GM12878 (cell line): ENCODE measurements around the gene SUMF2. TPM values are rescaled to one million over a fixed set of nuclear protein-coding genes. Genes with fewer than 3 reads are reported as not detected.

Source experiments
- BHLHE40 ChIP-seq, 2 experiments: fragments of 450-650 bp in 1 of 2; IDR thresholded peaks; 2 replicates each; pipeline ENCODE4 v1.6.1; 2011 to 2017; ENCODE audit warnings: low read depth in 2 of 2, borderline replicate concordance in 1 of 2, improper control_type of control experiment in 1 of 2, low read length in 1 of 2, mild to moderate bottlenecking in 1 of 2
- EP300 ChIP-seq, 2 experiments: fragments of 150-350 bp in 1 of 2; IDR thresholded peaks; 2 replicates each; pipeline ENCODE4 v1.6.1; 2011 to 2012; ENCODE audit warnings: low read depth in 2 of 2, low read length in 2 of 2, borderline replicate concordance in 1 of 2, improper control_type of control experiment in 1 of 2, inconsistent platforms in 1 of 2; ENCODE audit not compliant: control insufficient read depth in 1 of 2
- EZH2 ChIP-seq: IDR thresholded peaks from 2 replicates; pipeline ENCODE4 v1.6.1; 2012; ENCODE audit warnings: low read depth, mild to moderate bottlenecking, control low read depth, inconsistent platforms, low read length, borderline replicate concordance; ENCODE audit not compliant: control insufficient read depth
- IRF3 ChIP-seq: fragments of 450-650 bp; IDR thresholded peaks from 2 replicates; pipeline ENCODE4 v1.6.1; 2014; ENCODE audit warnings: mild to moderate bottlenecking
- KDM1A ChIP-seq: fragments of 200-600 bp; sonication (generic); IDR thresholded peaks from 2 replicates; pipeline ENCODE4 v1.6.1; 2016; ENCODE audit warnings: borderline replicate concordance
- NFYB ChIP-seq: IDR thresholded peaks from 2 replicates; pipeline ENCODE4 v1.6.1; 2011; ENCODE audit warnings: low read depth, mild to moderate bottlenecking, low read length, improper control_type of control experiment, moderate library complexity; ENCODE audit not compliant: insufficient read depth
- POLR2AphosphoS5 ChIP-seq: IDR thresholded peaks from 2 replicates; pipeline ENCODE4 v1.6.1; 2011; ENCODE audit warnings: mild to moderate bottlenecking, low read length, inconsistent platforms
- RAD21 ChIP-seq: IDR thresholded peaks from 2 replicates; pipeline ENCODE4 v1.6.1; 2011; ENCODE audit warnings: mild to moderate bottlenecking, low read depth, low read length, moderate library complexity; ENCODE audit not compliant: insufficient read depth
- REST ChIP-seq: IDR thresholded peaks from 2 replicates; pipeline ENCODE4 v1.6.1; 2012; ENCODE audit warnings: mild to moderate bottlenecking, low read depth, low read length
- USF2 ChIP-seq: IDR thresholded peaks from 2 replicates; pipeline ENCODE4 v1.6.1; 2011; ENCODE audit warnings: low read depth, low read length, improper control_type of control experiment, borderline replicate concordance
- ZNF24 ChIP-seq: fragments of 450-650 bp; IDR thresholded peaks from 2 replicates; pipeline ENCODE4 v1.6.1; 2017; ENCODE audit warnings: antibody characterized with exemption, mild to moderate bottlenecking
- ZNF384 ChIP-seq: IDR thresholded peaks from 2 replicates; pipeline ENCODE4 v1.6.1; 2012; ENCODE audit warnings: low read depth, mild to moderate bottlenecking, low read length, improper control_type of control experiment, borderline replicate concordance
- ZSCAN29 ChIP-seq: fragments of 450-650 bp; IDR thresholded peaks from 2 replicates; pipeline ENCODE4 v1.6.1; 2017; ENCODE audit warnings: mild to moderate bottlenecking, moderate library complexity
- polyA plus RNA-seq, 11 experiments: library from polyadenylated mRNA; depleted of rRNA in 4 of 11; unstranded in 6 of 11; stranded (reverse) in 5 of 11; fragments of >200 nt; fragmentation: Nextera tagmentation in 4 of 11; fragmentation: Illumina TruSeq in 1 of 11; extraction: Ambion mirVana in 4 of 11; extraction: Trizol in 1 of 11; gene quantifications; 1 replicate in 1 of 11; 2 replicates in 10 of 11; pipeline versions ENCODE4 v1.2.1 to v1.2.3, GENCODE V29; 2011 to 2016; ENCODE audit warnings: inconsistent platforms in 2 of 11, missing spikeins in 2 of 11, low read depth in 1 of 11
- total RNA-seq, 4 experiments: library from RNA; depleted of rRNA in 3 of 4; stranded (reverse); fragments of >200 nt in 3 of 4; fragmentation: Illumina TruSeq in 1 of 4; extraction: Trizol in 1 of 4; gene quantifications; 2 replicates each; pipeline versions ENCODE4 v1.2.1 to v1.2.3, GENCODE V29; 2013 to 2021
- TF ChIP-seq, protein P1 (sequence below): fragments of 450-650 bp; formaldehyde crosslinking; IDR thresholded peaks from 2 replicates; pipeline ENCODE4 v1.5.0; 2022; ENCODE audit warnings: mild to moderate bottlenecking, missing genetic modification characterization

Gene SUMF2
- total and polyA plus RNA-seq, 10 of the 15 experiments (the other 5 are each of a cell fraction or from before 2014, with no cell fraction given), result 39.9 to 106 (median 71.7) TPM

DNA sequence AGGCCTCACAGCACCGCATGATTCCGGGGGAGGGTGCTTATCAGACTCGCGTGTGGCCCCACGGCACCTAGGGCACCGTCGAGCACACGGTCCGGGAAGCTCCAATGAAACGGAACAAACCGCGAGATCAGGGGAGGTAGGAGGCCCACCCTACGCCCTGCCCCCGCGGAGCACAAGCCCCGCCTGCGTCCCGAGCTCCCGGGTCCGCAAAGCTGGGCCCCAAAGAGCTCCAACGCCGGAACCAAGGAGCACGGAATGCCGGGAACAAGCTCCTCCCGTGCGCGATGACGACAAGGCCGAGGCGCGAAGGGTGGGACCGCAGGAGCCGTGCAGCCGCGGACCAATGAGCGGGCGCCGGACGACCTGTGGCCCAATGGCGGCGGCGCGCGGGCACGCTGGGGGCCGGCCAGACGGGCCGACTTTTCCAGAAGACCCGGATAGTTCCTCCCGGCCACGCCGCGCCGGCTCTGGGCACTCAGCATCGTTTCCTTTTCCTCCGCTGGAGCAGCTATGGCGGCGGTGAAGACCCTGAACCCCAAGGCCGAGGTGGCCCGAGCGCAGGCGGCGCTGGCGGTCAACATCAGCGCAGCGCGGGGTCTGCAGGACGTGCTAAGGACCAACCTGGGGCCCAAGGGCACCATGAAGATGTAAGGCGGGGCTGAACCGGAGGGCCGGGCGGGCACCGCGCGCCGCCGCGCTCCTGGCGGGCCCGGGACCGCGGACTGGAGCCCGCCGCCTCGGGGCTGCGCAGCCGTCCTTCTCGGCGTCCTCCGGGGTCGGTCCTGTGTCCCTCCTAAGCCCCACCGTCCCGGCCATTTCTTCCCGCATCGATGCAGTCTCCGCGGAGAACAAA lies 12.5 kb upstream of the SUMF2 start, which contains the start of the genes CCT6A and PSPH (continued):
- TF ChIP-seq, protein P1, sequence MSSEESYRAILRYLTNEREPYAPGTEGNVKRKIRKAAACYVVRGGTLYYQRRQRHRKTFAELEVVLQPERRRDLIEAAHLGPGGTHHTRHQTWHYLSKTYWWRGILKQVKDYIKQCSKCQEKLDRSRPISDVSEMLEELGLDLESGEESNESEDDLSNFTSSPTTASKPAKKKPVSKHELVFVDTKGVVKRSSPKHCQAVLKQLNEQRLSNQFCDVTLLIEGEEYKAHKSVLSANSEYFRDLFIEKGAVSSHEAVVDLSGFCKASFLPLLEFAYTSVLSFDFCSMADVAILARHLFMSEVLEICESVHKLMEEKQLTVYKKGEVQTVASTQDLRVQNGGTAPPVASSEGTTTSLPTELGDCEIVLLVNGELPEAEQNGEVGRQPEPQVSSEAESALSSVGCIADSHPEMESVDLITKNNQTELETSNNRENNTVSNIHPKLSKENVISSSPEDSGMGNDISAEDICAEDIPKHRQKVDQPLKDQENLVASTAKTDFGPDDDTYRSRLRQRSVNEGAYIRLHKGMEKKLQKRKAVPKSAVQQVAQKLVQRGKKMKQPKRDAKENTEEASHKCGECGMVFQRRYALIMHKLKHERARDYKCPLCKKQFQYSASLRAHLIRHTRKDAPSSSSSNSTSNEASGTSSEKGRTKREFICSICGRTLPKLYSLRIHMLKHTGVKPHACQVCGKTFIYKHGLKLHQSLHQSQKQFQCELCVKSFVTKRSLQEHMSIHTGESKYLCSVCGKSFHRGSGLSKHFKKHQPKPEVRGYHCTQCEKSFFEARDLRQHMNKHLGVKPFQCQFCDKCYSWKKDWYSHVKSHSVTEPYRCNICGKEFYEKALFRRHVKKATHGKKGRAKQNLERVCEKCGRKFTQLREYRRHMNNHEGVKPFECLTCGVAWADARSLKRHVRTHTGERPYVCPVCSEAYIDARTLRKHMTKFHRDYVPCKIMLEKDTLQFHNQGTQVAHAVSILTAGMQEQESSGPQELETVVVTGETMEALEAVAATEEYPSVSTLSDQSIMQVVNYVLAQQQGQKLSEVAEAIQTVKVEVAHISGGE (CRISPR knock-in tag), result no peak
- TF ChIP-seq KDM1A, result no peak
- TF ChIP-seq ZSCAN29, result peak; percentile 59; the same call in 1 of the 2 replicates
- peak; percentile 90 for TF ChIP-seq POLR2AphosphoS5
- TF ChIP-seq IRF3, result peak; percentile 77
- no peak for TF ChIP-seq USF2
- no peak for TF ChIP-seq ZNF384
- TF ChIP-seq RAD21, result no peak
- TF ChIP-seq REST, result no peak
- TF ChIP-seq EZH2, result no peak
- TF ChIP-seq EP300 (IDR thresholded peaks at IDR 0.05; ENCODE audit: borderline replicate concordance in 1 of 2, control insufficient read depth in 1 of 2, low read depth in 2 of 2, low read length in 2 of 2), result no peak
- peak; percentile 59 to 89; a peak in 3 of 4 replicates for TF ChIP-seq BHLHE40 (IDR thresholded peaks at IDR 0.05; ENCODE audit: borderline replicate concordance in 1 of 2, low read depth in 2 of 2, low read length in 1 of 2)
- no peak for TF ChIP-seq ZNF24
- peak; percentile 97 for TF ChIP-seq NFYB
